HCT116 (cell line): ENCODE measurements around the gene USP53. TPM values are rescaled to one million over a fixed set of nuclear protein-coding genes. Genes with fewer than 3 reads are reported as not detected.

Experiments used
- ATAC-seq: fragments of 200-7000 bp; cut with Tn5 transposase; 2 replicates; pipeline ENCODE4 v1.9.1; 2020; ENCODE audit warnings: mild to moderate bottlenecking, moderate library complexity
- BruUV-seq: library from RNA; stranded (reverse); fragments of 400-500 nt; replicated peaks from 2 replicates; lab custom pipeline; 2021; lab: Mats Ljungman, UMichigan
- CTCF ChIA-PET: fragments of 300-600 bp; sonication (Branson Sonifier 250); formaldehyde crosslinking; loops from one replicate; lab custom pipeline; 2021; ENCODE audit warnings: antibody characterized with exemption; lab: Charles Lee
- POLR2A ChIA-PET: fragments of 300-600, 350-600 bp; sonication (Branson Sonifier 250); formaldehyde crosslinking; loops from one replicate; lab custom pipeline; 2021; ENCODE audit warnings: antibody characterized with exemption; lab: Charles Lee
- RAD21 ChIA-PET, 2 experiments: fragments of 300-600 bp; sonication (Branson Sonifier 250); formaldehyde crosslinking; loops; one replicate each; lab custom pipeline; 2023; ENCODE audit warnings: low total read pairs in 2 of 2; ENCODE audit not compliant: uncharacterized antibody in 2 of 2, unreplicated experiment in 2 of 2, low non-redundant PET in 1 of 2; lab: Charles Lee
- DNase-seq: peaks from one replicate; pipeline ENCODE4 v3.0.0-alpha.2; 2010; ENCODE audit warnings: low read depth, low spot score
- H2AFZ ChIP-seq: fragments of 200-600 bp; shearing (Covaris generic), sonication (generic); 2 replicates; pipeline ENCODE4 v1.6.1; 2017; ENCODE audit warnings: low read depth, mixed run types, mixed read lengths, antibody characterized with exemption, low read length; ENCODE audit not compliant: poor library complexity, severe bottlenecking
- H3K27ac ChIP-seq: 2 replicates; pipeline ENCODE4 v1.5.1; 2012; ENCODE audit warnings: low read depth, low read length
- H3K27me3 ChIP-seq: fragments of 200-600 bp; sonication (generic); 2 replicates; pipeline ENCODE4 v1.6.1; 2016; ENCODE audit warnings: mixed run types, low read length, mixed read lengths; ENCODE audit not compliant: insufficient read depth
- H3K36me3 ChIP-seq, 2 experiments: fragments of 200-500 bp in 1 of 2; fragments of 200-600 bp in 1 of 2; sonication (Bioruptor generic) in 1 of 2; sonication (generic) in 1 of 2; 2 replicates each; pipeline versions ENCODE4 v1.5.1 to v1.6.1; 2014 to 2016; ENCODE audit warnings: low read length in 2 of 2, inconsistent platforms in 1 of 2, mixed read lengths in 1 of 2, mixed run types in 1 of 2; ENCODE audit not compliant: insufficient read depth in 2 of 2, control insufficient read depth in 1 of 2
- H3K4me1 ChIP-seq, 2 experiments: fragments of 200-600 bp in 1 of 2; sonication (generic) in 1 of 2; 2 replicates each; pipeline versions ENCODE4 v1.5.1 to v1.6.1; 2012 to 2017; ENCODE audit warnings: low read length in 2 of 2, inconsistent platforms in 1 of 2, mild to moderate bottlenecking in 1 of 2, mixed read lengths in 1 of 2, mixed run types in 1 of 2, moderate library complexity in 1 of 2; ENCODE audit not compliant: insufficient read depth in 2 of 2, control insufficient read depth in 1 of 2
- H3K4me2 ChIP-seq: fragments of 200-600 bp; sonication (generic); 2 replicates; pipeline ENCODE4 v1.6.1; 2017; ENCODE audit warnings: mixed run types, low read length, mixed read lengths
- H3K4me3 ChIP-seq, 2 experiments: fragments of 200-600 bp in 1 of 2; sonication (generic) in 1 of 2; replicated peaks in 1 of 2; 2 replicates each; pipeline ENCODE4 v1.5.1; 2011 to 2016; ENCODE audit warnings: low read length in 2 of 2, control low read depth in 1 of 2, low read depth in 1 of 2, mild to moderate bottlenecking in 1 of 2, mixed read lengths in 1 of 2, mixed run types in 1 of 2
- H3K79me2 ChIP-seq: fragments of 200-600 bp; sonication (generic); 2 replicates; pipeline ENCODE4 v1.6.1; 2017; ENCODE audit warnings: mild to moderate bottlenecking, mixed run types, low read length, moderate library complexity, mixed read lengths; ENCODE audit not compliant: insufficient read depth
- H3K9ac ChIP-seq: fragments of 200-600 bp; sonication (generic); 2 replicates; pipeline ENCODE4 v1.6.1; 2016; ENCODE audit warnings: low read length, mixed read lengths
- H3K9me2 ChIP-seq: fragments of 200-600 bp; sonication (generic), shearing (Covaris generic); 2 replicates; pipeline ENCODE4 v1.6.1; 2017; ENCODE audit warnings: mixed run types, mild to moderate bottlenecking, moderate library complexity; ENCODE audit not compliant: insufficient read depth
- H3K9me3 ChIP-seq, 2 experiments: fragments of 200-500 bp in 1 of 2; fragments of 200-600 bp in 1 of 2; sonication (Bioruptor generic) in 1 of 2; sonication (generic) in 1 of 2; 2 replicates each; pipeline ENCODE4 v1.6.1; 2014 to 2017; ENCODE audit warnings: low read length in 2 of 2, mixed read lengths in 2 of 2, inconsistent platforms in 1 of 2, low read depth in 1 of 2, mild to moderate bottlenecking in 1 of 2, mixed run types in 1 of 2, moderate library complexity in 1 of 2; ENCODE audit not compliant: control insufficient read depth in 1 of 2, insufficient read depth in 1 of 2
- H4K20me1 ChIP-seq: fragments of 200-600 bp; sonication (generic), shearing (Covaris generic); 2 replicates; pipeline ENCODE4 v1.6.1; 2017; ENCODE audit warnings: mixed run types, mild to moderate bottlenecking, moderate library complexity; ENCODE audit not compliant: insufficient read depth
- CBX3 ChIP-seq: IDR thresholded peaks from 2 replicates; pipeline ENCODE4 v1.6.1; 2012; ENCODE audit warnings: low read depth
- CTCF ChIP-seq, 3 experiments: fragments of 200-600 bp in 1 of 3; sonication (generic) in 1 of 3; IDR thresholded peaks in 2 of 3; conservative IDR thresholded peaks in 1 of 3; 2 replicates each; pipeline ENCODE4 v1.5.1; 2012 to 2017; ENCODE audit warnings: low read depth in 2 of 3, low read length in 2 of 3, antibody characterized with exemption in 1 of 3, borderline replicate concordance in 1 of 3, control low read depth in 1 of 3, mild to moderate bottlenecking in 1 of 3, mixed read lengths in 1 of 3, mixed run types in 1 of 3, moderate library complexity in 1 of 3; ENCODE audit not compliant: insufficient read depth in 1 of 3
- EGR1 ChIP-seq: IDR thresholded peaks from 2 replicates; pipeline ENCODE4 v1.6.1; 2012; ENCODE audit warnings: low read depth
- EZH2phosphoT487 ChIP-seq: fragments of 200-600 bp; IDR thresholded peaks from 2 replicates; pipeline ENCODE4 v1.6.1; 2018; ENCODE audit warnings: antibody characterized with exemption, borderline replicate concordance
- FOSL1 ChIP-seq: IDR thresholded peaks from 2 replicates; pipeline ENCODE4 v1.6.1; 2012; ENCODE audit warnings: low read depth
- MAX ChIP-seq: IDR thresholded peaks from 2 replicates; pipeline ENCODE4 v1.6.1; 2012
- POLR2A ChIP-seq: IDR thresholded peaks from 2 replicates; pipeline ENCODE4 v1.7.0; 2011; ENCODE audit warnings: borderline replicate concordance; ENCODE audit not compliant: insufficient read depth, insufficient read length; ENCODE audit errors: extremely low read depth
- RAD21 ChIP-seq: IDR thresholded peaks from 2 replicates; pipeline ENCODE4 v1.6.1; 2012; ENCODE audit warnings: low read depth, mild to moderate bottlenecking
- REST ChIP-seq: IDR thresholded peaks from 2 replicates; pipeline ENCODE4 v1.6.1; 2012; ENCODE audit warnings: low read depth
- SP1 ChIP-seq: IDR thresholded peaks from 2 replicates; pipeline ENCODE4 v1.6.1; 2012; ENCODE audit warnings: low read depth
- SRF ChIP-seq: IDR thresholded peaks from 2 replicates; pipeline ENCODE4 v1.6.1; 2012; ENCODE audit warnings: low read depth
- ZNF274 ChIP-seq: fragments of 200-500 bp; sonication (Bioruptor generic); IDR thresholded peaks from 2 replicates; pipeline ENCODE4 v1.6.1; 2014; ENCODE audit warnings: mild to moderate bottlenecking, low read depth, low read length, inconsistent platforms
- intact Hi-C: fragments of 100-400 bp; cut with micrococcal nuclease; formaldehyde crosslinking; loops from 2 replicates; pipeline ENCODE4 v1.10.0; 2022
- total RNA-seq: library from RNA; stranded (reverse); gene quantifications from one replicate; pipeline ENCODE4 v1.2.1, GENCODE V29; 2021; ENCODE audit not compliant: unreplicated experiment

USP53 gene
- total RNA-seq, 1 experiment from 2014 or later: 22.0 TPM

- ChIA-PET RAD21 (no interaction called here), POLR2A (no interaction called here)
- no peak overlapping the region for H3K9ac ChIP-seq
- ATAC-seq: no peak
- no peaks in the 10 kb centered on the region for H3K9me3 ChIP-seq
- no peaks in the 10 kb centered on the region for H3K36me3 ChIP-seq
- no TSS peak for BruUV-seq
- H3K4me1 ChIP-seq: peaks cover 3 to 13% of the 10 kb centered on the region in 2 experiments; a peak in 2 of 4 replicates
- intact Hi-C loops: no loop called here
- H4K20me1 ChIP-seq: 0 out of 2 replicates have a peak, but pooled peaks cover 3% of the 10 kb centered on the region
- no peak overlapping the region for H3K27ac ChIP-seq
- H3K4me2 ChIP-seq: no peak overlapping the region
- H3K9me2 ChIP-seq: no peaks in the 10 kb centered on the region
- H3K27me3 ChIP-seq: no peaks in the 10 kb centered on the region
- no peak overlapping the region for H2AFZ ChIP-seq
- no peak overlapping the region for H3K4me3 ChIP-seq
- TF ChIP-seq EGR1 (no peak), EZH2phosphoT487 (no peak), FOSL1 (no peak), CTCF (IDR thresholded peaks at IDR 0.05 in 2 of 3, conservative IDR thresholded peaks at IDR 0.05 in 1 of 3; ENCODE audit: borderline replicate concordance in 1 of 3, insufficient read depth in 1 of 3, low read depth in 2 of 3, low read length in 2 of 3) (no peak), RAD21 (no peak), SP1 (no peak), MAX (no peak), SRF (no peak), ZNF274 (no peak), POLR2A (no peak), REST (no peak), CBX3 (no peak)
- TF ChIP-seq, all 23 proteins: peak for 0
- no peak for DNase-seq
- CTCF ChIA-PET: no interaction called here
- H3K79me2 ChIP-seq: peaks cover 9% of the 10 kb centered on the region
These were observed 91.9 kb downstream of the USP53 start for GRCh38 chr4:119304431-119304830.
